Raji (cell line): ENCODE data around the gene CORO2B.

Source experiments
- POLR2A ChIP-seq: IDR thresholded peaks from 2 replicates; pipeline ENCODE4 v1.6.1; 2011; ENCODE audit warnings: low read depth, low read length, control low read depth; ENCODE audit not compliant: insufficient read depth

Gene CORO2B

GRCh38 chr15:68732451-68732850 lies 153.7 kb downstream of the CORO2B start:
- no peak for TF ChIP-seq POLR2A

- no peak for TF ChIP-seq POLR2A
Observed at GRCh38 chr15:68733666-68734065, 154.9 kb downstream of the CORO2B start.

GRCh38 chr15:68734352-68734751 lies 155.6 kb downstream of the CORO2B start:
- TF ChIP-seq POLR2A = no peak

GRCh38 chr15:68734881-68735280 lies 156.1 kb downstream of the CORO2B start:
- TF ChIP-seq POLR2A = no peak

GRCh38 chr15:68735610-68736009 lies 156.8 kb downstream of the CORO2B start:
- TF ChIP-seq POLR2A = no peak

GRCh38 chr15:68739390-68740080 lies 160.7 kb downstream of the CORO2B start:
- TF ChIP-seq POLR2A = no peak

GRCh38 chr15:68743256-68743655 lies 164.5 kb downstream of the CORO2B start:
- TF ChIP-seq POLR2A = no peak

- TF ChIP-seq POLR2A = no peak
Observed at GRCh38 chr15:68749365-68749764, 170.6 kb downstream of the CORO2B start.

GRCh38 chr15:68749793-68750192 lies 171.0 kb downstream of the CORO2B start:
- TF ChIP-seq POLR2A = no peak

- TF ChIP-seq POLR2A = no peak
Observed at GRCh38 chr15:68751622-68752021, 172.8 kb downstream of the CORO2B start.

GRCh38 chr15:68755731-68756130 lies 176.9 kb downstream of the CORO2B start:
- no peak for TF ChIP-seq POLR2A

- no peak for TF ChIP-seq POLR2A
Observed at GRCh38 chr15:68763063-68763462, 184.3 kb downstream of the CORO2B start.

GRCh38 chr15:68764090-68764489 lies 185.3 kb downstream of the CORO2B start:
- no peak for TF ChIP-seq POLR2A

- no peak for TF ChIP-seq POLR2A
Observed at GRCh38 chr15:68765602-68766368, 187.0 kb downstream of the CORO2B start.

- TF ChIP-seq POLR2A = no peak
Observed at GRCh38 chr15:68767833-68768232, 189.0 kb downstream of the CORO2B start.

- TF ChIP-seq POLR2A = no peak
Observed at GRCh38 chr15:68768321-68768720, 189.5 kb downstream of the CORO2B start.

GRCh38 chr15:68769702-68770101 lies 190.9 kb downstream of the CORO2B start:
- TF ChIP-seq POLR2A = no peak

- no peak for TF ChIP-seq POLR2A
Observed at GRCh38 chr15:68770216-68770615, 191.4 kb downstream of the CORO2B start.
